GM23338 (cell line): Measurements from ENCODE around the gene MR1. TPM values are rescaled to one million over a fixed set of nuclear protein-coding genes. Genes with fewer than 3 reads are reported as not detected.

Source experiments
- ATAC-seq: fragments of 200-7000 bp; cut with Tn5 transposase; 3 replicates; pipeline ENCODE4 v1.9.1; 2020
- DNase-seq: peaks from one replicate; pipeline ENCODE4 v3.0.0-alpha.2; 2015; ENCODE audit warnings: low spot score
- H2AFZ ChIP-seq: fragments of 200-600 bp; sonication (generic); 2 replicates; pipeline ENCODE4 v1.8.0; 2016; ENCODE audit warnings: antibody characterized with exemption, mild to moderate bottlenecking, moderate library complexity
- H3F3A ChIP-seq: fragments of 200-600 bp; sonication (generic); replicated peaks from 2 replicates; pipeline ENCODE4 v1.8.0; 2017; ENCODE audit warnings: antibody characterized with exemption, mixed run types, low read depth
- H3K27ac ChIP-seq: fragments of 200-600 bp; sonication (generic); 2 replicates; pipeline ENCODE4 v1.6.1; 2016; ENCODE audit warnings: low read depth
- H3K27me3 ChIP-seq: fragments of 200-600 bp; sonication (generic); 2 replicates; pipeline ENCODE4 v1.8.0; 2016; ENCODE audit warnings: mild to moderate bottlenecking, mixed run types, moderate library complexity; ENCODE audit not compliant: insufficient read depth
- H3K36me3 ChIP-seq: fragments of 200-600 bp; sonication (generic); 2 replicates; pipeline ENCODE4 v1.8.0; 2016; ENCODE audit warnings: mild to moderate bottlenecking; ENCODE audit not compliant: insufficient read depth
- H3K4me1 ChIP-seq: fragments of 200-600 bp; sonication (generic); 2 replicates; pipeline ENCODE4 v1.8.0; 2016; ENCODE audit warnings: mild to moderate bottlenecking, moderate library complexity; ENCODE audit not compliant: insufficient read depth
- H3K4me2 ChIP-seq: fragments of 200-600 bp; sonication (generic); 2 replicates; pipeline ENCODE4 v1.7.1; 2017; ENCODE audit warnings: mixed run types
- H3K4me3 ChIP-seq: fragments of 200-600 bp; sonication (generic); 2 replicates; pipeline ENCODE4 v1.6.1; 2016; ENCODE audit warnings: mixed run types
- H3K79me2 ChIP-seq: fragments of 200-600 bp; sonication (generic); replicated peaks from 2 replicates; pipeline ENCODE4 v1.8.0; 2017; ENCODE audit warnings: mild to moderate bottlenecking; ENCODE audit not compliant: insufficient read depth
- H3K9me2 ChIP-seq: fragments of 200-600 bp; sonication (generic); 2 replicates; pipeline ENCODE4 v1.8.0; 2017; ENCODE audit not compliant: insufficient read depth
- H4K20me1 ChIP-seq: fragments of 200-600 bp; sonication (generic); replicated peaks from 2 replicates; pipeline ENCODE4 v1.8.0; 2017; ENCODE audit warnings: mild to moderate bottlenecking; ENCODE audit not compliant: insufficient read depth
- H3K27ac Mint-ChIP-seq: 2 replicates; pipeline ENCODE4 v1.8.0; 2020; ENCODE audit warnings: inconsistent platforms, mild to moderate bottlenecking, moderate library complexity, mixed read lengths
- H3K27me3 Mint-ChIP-seq: 3 replicates; pipeline ENCODE4 v1.8.0; 2022; ENCODE audit warnings: low read depth, mild to moderate bottlenecking, moderate library complexity, mixed read lengths, inconsistent platforms; ENCODE audit not compliant: insufficient read depth, poor library complexity
- H3K36me3 Mint-ChIP-seq: 3 replicates; pipeline ENCODE4 v1.8.0; 2021; ENCODE audit warnings: low read depth, mild to moderate bottlenecking, inconsistent platforms, moderate library complexity, mixed read lengths
- H3K4me1 Mint-ChIP-seq: 3 replicates; pipeline ENCODE4 v1.8.0; 2020; ENCODE audit warnings: mild to moderate bottlenecking, inconsistent platforms, mixed read lengths
- H3K4me3 Mint-ChIP-seq: 3 replicates; pipeline ENCODE4 v1.8.0; 2021; ENCODE audit warnings: moderate library complexity, mild to moderate bottlenecking, inconsistent platforms, mixed read lengths
- H3K9me3 Mint-ChIP-seq: 3 replicates; pipeline ENCODE4 v1.8.0; 2020; ENCODE audit warnings: moderate library complexity, mild to moderate bottlenecking, inconsistent platforms, mixed read lengths
- CREB1 ChIP-seq: fragments of 250-450 bp; sonication (Bioruptor Pico); IDR thresholded peaks from 2 replicates; pipeline ENCODE4 v1.5.0; 2020; ENCODE audit warnings: low read depth, mild to moderate bottlenecking, moderate library complexity
- CTCF ChIP-seq, 2 experiments: fragments of 200-600 bp in 1 of 2; sonication (generic) in 1 of 2; conservative IDR thresholded peaks; 2 replicates each; pipeline versions ENCODE4 v1.5.1 to v1.6.1; 2016 to 2017; ENCODE audit warnings: antibody characterized with exemption in 2 of 2, low read depth in 2 of 2, mild to moderate bottlenecking in 2 of 2, moderate library complexity in 1 of 2
- ETS1 ChIP-seq: IDR thresholded peaks from 2 replicates; pipeline ENCODE4 v1.6.1; 2016; ENCODE audit warnings: antibody characterized with exemption
- EZH2 ChIP-seq: fragments of 200-600 bp; sonication (generic); IDR thresholded peaks from one replicate; pipeline ENCODE4 v1.8.0; 2017; ENCODE audit warnings: antibody characterized with exemption, mild to moderate bottlenecking, low read depth; ENCODE audit not compliant: unreplicated experiment
- EZH2phosphoT487 ChIP-seq: fragments of 200-600 bp; sonication (generic); IDR thresholded peaks from one replicate; pipeline ENCODE4 v1.8.1; 2018; ENCODE audit warnings: antibody characterized with exemption; ENCODE audit not compliant: unreplicated experiment
- JUNB ChIP-seq: IDR thresholded peaks from one replicate; pipeline ENCODE4 v1.6.1; 2016; ENCODE audit warnings: antibody characterized with exemption; ENCODE audit not compliant: unreplicated experiment
- NANOG ChIP-seq: IDR thresholded peaks from 2 replicates; pipeline ENCODE4 v1.6.1; 2016; ENCODE audit warnings: antibody characterized with exemption, borderline replicate concordance
- POLR2AphosphoS5 ChIP-seq: IDR thresholded peaks from 2 replicates; pipeline ENCODE4 v1.6.1; 2016; ENCODE audit warnings: antibody characterized with exemption, low read depth
- REST ChIP-seq: IDR thresholded peaks from one replicate; pipeline ENCODE4 v1.6.1; 2018; ENCODE audit warnings: antibody characterized with exemption; ENCODE audit not compliant: unreplicated experiment
- STAT1 ChIP-seq: IDR thresholded peaks from one replicate; pipeline ENCODE4 v1.6.1; 2016; ENCODE audit warnings: antibody characterized with exemption; ENCODE audit not compliant: unreplicated experiment
- ZNF114 ChIP-seq: fragments of 250-450 bp; sonication (Bioruptor Pico); IDR thresholded peaks from 2 replicates; pipeline ENCODE4 v1.5.0; 2020; ENCODE audit warnings: mild to moderate bottlenecking, moderate library complexity
- ZNF331 ChIP-seq: fragments of 250-450 bp; sonication (Bioruptor Pico); IDR thresholded peaks from 2 replicates; pipeline ENCODE4 v1.5.0; 2020; ENCODE audit warnings: low read depth, mild to moderate bottlenecking, moderate library complexity
- ZNF462 ChIP-seq: fragments of 250-450 bp; sonication (Bioruptor Pico); IDR thresholded peaks from 2 replicates; pipeline ENCODE4 v1.5.0; 2020; ENCODE audit warnings: mild to moderate bottlenecking, moderate library complexity
- polyA plus RNA-seq: library from polyadenylated mRNA; unstranded; fragments of >200 nt; fragmentation: Nextera tagmentation; extraction: Ambion mirVana; gene quantifications from 2 replicates; pipeline ENCODE4 v1.2.1, GENCODE V29; 2016
- total RNA-seq: library from RNA; depleted of rRNA; stranded (reverse); fragments of >200 nt; shearing (Covaris generic); gene quantifications from 2 replicates; pipeline ENCODE4 v1.2.3, GENCODE V29; 2014

MR1 gene
- total and polyA plus RNA-seq, 2 experiments from 2014 or later = 0.18 TPM; not detected in 1

GRCh38 chr1:181107711-181108110 is 73.9 kb downstream of the MR1 start:
- H3K27me3 ChIP-seq = peaks cover 72% of the 10 kb centered on the region

More at GRCh38 chr1:181107711-181108110, 73.9 kb downstream of the MR1 start:
- Histone ChIP-seq H4K20me1 (no peaks in the 10 kb centered on the region), H3K4me3 (no peak overlapping the region), H3K36me3 (no peaks in the 10 kb centered on the region), H3K9me2 (no peaks in the 10 kb centered on the region), H3F3A (peaks cover 5% of the 10 kb centered on the region; the same call in 1 of the 2 replicates), H3K4me2 (no peak overlapping the region), H2AFZ (no peak overlapping the region), H3K79me2 (no peaks in the 10 kb centered on the region), H3K27ac (no peak overlapping the region), H3K4me1 (peaks cover 62% of the 10 kb centered on the region)
- no peak overlapping the region for H3K4me3 Mint-ChIP-seq
- H3K27me3 Mint-ChIP-seq = peaks cover 55% of the 10 kb centered on the region
- ATAC-seq (no peak), DNase-seq (no peak)
- peaks cover 68% of the 10 kb centered on the region for H3K4me1 Mint-ChIP-seq
- no peak overlapping the region for H3K27ac Mint-ChIP-seq
- H3K9me3 Mint-ChIP-seq = no peaks in the 10 kb centered on the region
- peaks cover 4% of the 10 kb centered on the region; the same call in 1 of the 3 replicates for H3K36me3 Mint-ChIP-seq
- TF ChIP-seq ETS1 (no peak), ZNF331 (CRISPR knock-in tag) (no peak), NANOG (no peak), CTCF (conservative IDR thresholded peaks at IDR 0.05; ENCODE audit: low read depth in 2 of 2) (no peak), ZNF114 (CRISPR knock-in tag) (no peak), EZH2phosphoT487 (no peak), EZH2 (no peak), CREB1 (CRISPR knock-in tag) (no peak), JUNB (no peak), POLR2AphosphoS5 (no peak), REST (no peak), ZNF462 (CRISPR knock-in tag) (no peak), STAT1 (no peak)
